Measurements from ENCODE around the gene SCMH1. TPM values are rescaled to one million over a fixed set of nuclear protein-coding genes. Genes with fewer than 3 reads are reported as not detected.

The SCMH1 gene
- polyA plus RNA-seq, 1 of the 3 experiments (the other 2 are of a cell fraction): 38.5 TPM

DNA sequence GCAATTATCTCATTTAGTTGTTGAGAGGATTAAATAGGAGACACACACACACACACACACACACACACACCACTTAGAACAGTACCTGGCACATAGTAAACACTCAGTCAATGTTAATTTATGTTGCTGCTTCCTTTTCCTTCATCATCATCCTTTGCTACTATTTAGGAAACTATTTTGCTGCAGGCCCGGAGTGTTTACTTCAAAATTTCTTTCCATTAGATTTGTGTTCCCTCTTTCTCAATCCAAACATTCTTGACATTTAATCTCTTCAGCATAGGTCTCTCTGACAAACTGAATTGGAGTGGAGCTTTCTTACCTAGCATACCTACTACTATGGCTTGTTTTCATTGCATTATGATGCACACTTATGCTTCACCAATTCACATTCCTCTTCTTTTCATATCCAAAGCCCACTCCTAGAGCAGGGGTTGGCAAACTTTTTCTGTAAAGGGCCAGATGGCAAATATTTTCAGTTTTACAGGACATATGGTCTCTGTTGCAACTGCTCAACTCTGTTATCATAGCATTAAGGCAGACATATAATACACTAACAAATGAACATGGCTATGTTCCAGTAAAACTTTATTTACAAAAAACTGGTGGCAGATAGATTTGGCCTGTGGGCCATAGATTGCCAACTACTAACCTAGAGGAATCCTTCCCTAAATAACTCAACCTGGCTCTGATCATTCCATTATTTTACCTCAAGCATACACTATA lies 49.5 kb downstream of the SCMH1 start:
- peaks cover 4% of the 10 kb centered on the region for H3F3A ChIP-seq (replicated peaks; ENCODE audit: insufficient read depth)
- H3K27ac ChIP-seq (ENCODE audit: low read depth in 2 of 2, low read length in 1 of 2): no peak overlapping the region
- H4K20me1 ChIP-seq (ENCODE audit: insufficient read depth): no peaks in the 10 kb centered on the region
- no peak overlapping the region for H2AFZ ChIP-seq (ENCODE audit: low read depth)
- H3K36me3 ChIP-seq (replicated peaks in 1 of 2; ENCODE audit: control insufficient read depth in 1 of 2, insufficient read depth in 2 of 2, low read length in 1 of 2): no peaks in the 10 kb centered on the region
- no peak overlapping the region for H3K9ac ChIP-seq
- peaks cover 27% of the 10 kb centered on the region; the same call in 1 of the 2 replicates for H3K79me2 ChIP-seq (ENCODE audit: insufficient read depth)
- no peaks in the 10 kb centered on the region for H3K27me3 ChIP-seq (ENCODE audit: insufficient read depth)
- H3K4me1 ChIP-seq (ENCODE audit: control insufficient read depth in 1 of 2, insufficient read depth in 2 of 2, low read depth in 1 of 2, low read length in 1 of 2): peaks cover 0 to 3% of the 10 kb centered on the region in 2 experiments; a peak in 2 of 4 replicates
- no peak overlapping the region for H3K4me2 ChIP-seq
- H3K9me2 ChIP-seq: no peaks in the 10 kb centered on the region
- 91% methylated on average over 1 of the region's 1 CpG for WGBS (ENCODE audit: low lambda C conversion rate)
- TF ChIP-seq, protein P1, sequence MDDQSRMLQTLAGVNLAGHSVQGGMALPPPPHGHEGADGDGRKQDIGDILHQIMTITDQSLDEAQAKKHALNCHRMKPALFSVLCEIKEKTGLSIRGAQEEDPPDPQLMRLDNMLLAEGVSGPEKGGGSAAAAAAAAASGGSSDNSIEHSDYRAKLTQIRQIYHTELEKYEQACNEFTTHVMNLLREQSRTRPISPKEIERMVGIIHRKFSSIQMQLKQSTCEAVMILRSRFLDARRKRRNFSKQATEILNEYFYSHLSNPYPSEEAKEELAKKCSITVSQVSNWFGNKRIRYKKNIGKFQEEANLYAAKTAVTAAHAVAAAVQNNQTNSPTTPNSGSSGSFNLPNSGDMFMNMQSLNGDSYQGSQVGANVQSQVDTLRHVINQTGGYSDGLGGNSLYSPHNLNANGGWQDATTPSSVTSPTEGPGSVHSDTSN (IDR thresholded peaks at IDR 0.05): no peak
- TF ChIP-seq, protein P2, sequence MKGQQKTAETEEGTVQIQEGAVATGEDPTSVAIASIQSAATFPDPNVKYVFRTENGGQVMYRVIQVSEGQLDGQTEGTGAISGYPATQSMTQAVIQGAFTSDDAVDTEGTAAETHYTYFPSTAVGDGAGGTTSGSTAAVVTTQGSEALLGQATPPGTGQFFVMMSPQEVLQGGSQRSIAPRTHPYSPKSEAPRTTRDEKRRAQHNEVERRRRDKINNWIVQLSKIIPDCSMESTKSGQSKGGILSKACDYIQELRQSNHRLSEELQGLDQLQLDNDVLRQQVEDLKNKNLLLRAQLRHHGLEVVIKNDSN (IDR thresholded peaks at IDR 0.05; ENCODE audit: borderline replicate concordance, low read depth): no peak
- TF ChIP-seq FOXM1 (IDR thresholded peaks at IDR 0.05; ENCODE audit: low read depth): no peak
- TF ChIP-seq EZH2phosphoT487 (IDR thresholded peaks at IDR 0.05; ENCODE audit: borderline replicate concordance, low read depth): no peak
- TF ChIP-seq MXI1 (IDR thresholded peaks at IDR 0.05; ENCODE audit: low read depth, low read length): no peak
- TF ChIP-seq EP300 (IDR thresholded peaks at IDR 0.05; ENCODE audit: borderline replicate concordance in 1 of 2, low read depth in 1 of 2, low read length in 1 of 2): no peak
- TF ChIP-seq TEAD4 (IDR thresholded peaks at IDR 0.05; ENCODE audit: borderline replicate concordance, insufficient read depth): no peak
- no peak for TF ChIP-seq TCF12 (IDR thresholded peaks at IDR 0.05)
- TF ChIP-seq, protein P3, sequence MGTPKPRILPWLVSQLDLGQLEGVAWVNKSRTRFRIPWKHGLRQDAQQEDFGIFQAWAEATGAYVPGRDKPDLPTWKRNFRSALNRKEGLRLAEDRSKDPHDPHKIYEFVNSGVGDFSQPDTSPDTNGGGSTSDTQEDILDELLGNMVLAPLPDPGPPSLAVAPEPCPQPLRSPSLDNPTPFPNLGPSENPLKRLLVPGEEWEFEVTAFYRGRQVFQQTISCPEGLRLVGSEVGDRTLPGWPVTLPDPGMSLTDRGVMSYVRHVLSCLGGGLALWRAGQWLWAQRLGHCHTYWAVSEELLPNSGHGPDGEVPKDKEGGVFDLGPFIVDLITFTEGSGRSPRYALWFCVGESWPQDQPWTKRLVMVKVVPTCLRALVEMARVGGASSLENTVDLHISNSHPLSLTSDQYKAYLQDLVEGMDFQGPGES (IDR thresholded peaks at IDR 0.05; ENCODE audit: low read depth, low read length): no peak
- no peak for TF ChIP-seq FOSL2 (IDR thresholded peaks at IDR 0.05; ENCODE audit: borderline replicate concordance, low read depth)
- no peak for TF ChIP-seq GABPA (IDR thresholded peaks at IDR 0.05; ENCODE audit: low read depth)
- TF ChIP-seq, protein P4, sequence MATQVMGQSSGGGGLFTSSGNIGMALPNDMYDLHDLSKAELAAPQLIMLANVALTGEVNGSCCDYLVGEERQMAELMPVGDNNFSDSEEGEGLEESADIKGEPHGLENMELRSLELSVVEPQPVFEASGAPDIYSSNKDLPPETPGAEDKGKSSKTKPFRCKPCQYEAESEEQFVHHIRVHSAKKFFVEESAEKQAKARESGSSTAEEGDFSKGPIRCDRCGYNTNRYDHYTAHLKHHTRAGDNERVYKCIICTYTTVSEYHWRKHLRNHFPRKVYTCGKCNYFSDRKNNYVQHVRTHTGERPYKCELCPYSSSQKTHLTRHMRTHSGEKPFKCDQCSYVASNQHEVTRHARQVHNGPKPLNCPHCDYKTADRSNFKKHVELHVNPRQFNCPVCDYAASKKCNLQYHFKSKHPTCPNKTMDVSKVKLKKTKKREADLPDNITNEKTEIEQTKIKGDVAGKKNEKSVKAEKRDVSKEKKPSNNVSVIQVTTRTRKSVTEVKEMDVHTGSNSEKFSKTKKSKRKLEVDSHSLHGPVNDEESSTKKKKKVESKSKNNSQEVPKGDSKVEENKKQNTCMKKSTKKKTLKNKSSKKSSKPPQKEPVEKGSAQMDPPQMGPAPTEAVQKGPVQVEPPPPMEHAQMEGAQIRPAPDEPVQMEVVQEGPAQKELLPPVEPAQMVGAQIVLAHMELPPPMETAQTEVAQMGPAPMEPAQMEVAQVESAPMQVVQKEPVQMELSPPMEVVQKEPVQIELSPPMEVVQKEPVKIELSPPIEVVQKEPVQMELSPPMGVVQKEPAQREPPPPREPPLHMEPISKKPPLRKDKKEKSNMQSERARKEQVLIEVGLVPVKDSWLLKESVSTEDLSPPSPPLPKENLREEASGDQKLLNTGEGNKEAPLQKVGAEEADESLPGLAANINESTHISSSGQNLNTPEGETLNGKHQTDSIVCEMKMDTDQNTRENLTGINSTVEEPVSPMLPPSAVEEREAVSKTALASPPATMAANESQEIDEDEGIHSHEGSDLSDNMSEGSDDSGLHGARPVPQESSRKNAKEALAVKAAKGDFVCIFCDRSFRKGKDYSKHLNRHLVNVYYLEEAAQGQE (IDR thresholded peaks at IDR 0.05; ENCODE audit: low read depth, low read length): no peak
- no peak for TF ChIP-seq RAD21 (IDR thresholded peaks at IDR 0.05; ENCODE audit: low read length)
- no peak for TF ChIP-seq TAF1 (IDR thresholded peaks at IDR 0.05; ENCODE audit: borderline replicate concordance, low read depth, low read length)
- no peak for TF ChIP-seq RXRA (IDR thresholded peaks at IDR 0.05; ENCODE audit: borderline replicate concordance, low read depth)
- CTCF ChIA-PET: no interaction called here
- H3K4me3 ChIP-seq (ENCODE audit: low read depth in 2 of 2, low read length in 1 of 2): no peak overlapping the region
- peaks cover 3% of the 10 kb centered on the region; the same call in 1 of the 2 replicates for H3K9me3 ChIP-seq
- no peak for DNase-seq
- POLR2A ChIA-PET: no interaction called here

Data from SK-N-SH (cell line).